ENCODE data around the gene SLC7A9. TPM values are rescaled to one million over a fixed set of nuclear protein-coding genes. Genes with fewer than 3 reads are reported as not detected.

Gene SLC7A9
- total RNA-seq, 6 donors from 2014 or later = 0.26 to 1.2 (median 0.44) TPM; not detected in 2

GRCh38 chr19:32874605-32875004 lies 5.0 kb upstream of the SLC7A9 start:
- H3K36me3 ChIP-seq = peaks cover 0 to 19% (median 9%) of the 10 kb centered on the region in 4 donors
- no peak overlapping the region for H3K27ac ChIP-seq
- no peak for ATAC-seq (ENCODE audit: low FRiP score in 2 of 2)
- DNase-seq = no peak
- H3K9me3 ChIP-seq = no peaks in the 10 kb centered on the region
- 80 to 98% methylated on average over 6 to 9 of the region's 9 CpGs for WGBS, 2 donors
- H3K27me3 ChIP-seq = no peaks in the 10 kb centered on the region
- H3K4me1 ChIP-seq = no peaks in the 10 kb centered on the region
- no peak overlapping the region for H3K4me3 ChIP-seq
- TF ChIP-seq EP300 (IDR thresholded peaks at IDR 0.05) (no peak), CTCF (IDR thresholded peaks at IDR 0.05) (no peak), POLR2AphosphoS5 (IDR thresholded peaks at IDR 0.05) (no peak), POLR2A (IDR thresholded peaks at IDR 0.05) (no peak)

GRCh38 chr19:32873247-32873959 lies 3.8 kb upstream of the SLC7A9 start:
- no peaks in the 10 kb centered on the region for H3K27me3 ChIP-seq
- 86 to 91% methylated on average over 18 of the region's 18 CpGs for WGBS, 2 donors

GRCh38 chr19:32872391-32872790 lies 2.8 kb upstream of the SLC7A9 start:
- Histone ChIP-seq H3K4me3 (no peak overlapping the region), H3K27me3 (no peaks in the 10 kb centered on the region), H3K9me3 (no peaks in the 10 kb centered on the region), H3K4me1 (no peaks in the 10 kb centered on the region), H3K27ac (no peak overlapping the region), H3K36me3 (peaks cover 0 to 2% (median 0%) of the 10 kb centered on the region in 4 donors)
- no peak for ATAC-seq (ENCODE audit: low FRiP score in 2 of 2)
- no peak for TF ChIP-seq POLR2AphosphoS5 (IDR thresholded peaks at IDR 0.05)
- TF ChIP-seq CTCF (IDR thresholded peaks at IDR 0.05) = no peak
- no peak for TF ChIP-seq EP300 (IDR thresholded peaks at IDR 0.05)
- TF ChIP-seq POLR2A (IDR thresholded peaks at IDR 0.05) = no peak
- 95 to 98% methylated on average over 3 of the region's 3 CpGs for WGBS, 2 donors
- no peak for DNase-seq

More at GRCh38 chr19:32873247-32873959, 3.8 kb upstream of the SLC7A9 start:
- DNase-seq (no peak), ATAC-seq (ENCODE audit: low FRiP score in 2 of 2) (no peak)
- Histone ChIP-seq H3K36me3 (peaks cover 0 to 8% (median 3%) of the 10 kb centered on the region in 4 donors), H3K9me3 (no peaks in the 10 kb centered on the region), H3K4me3 (no peak overlapping the region), H3K27ac (no peak overlapping the region), H3K4me1 (no peaks in the 10 kb centered on the region)
- TF ChIP-seq EP300 (IDR thresholded peaks at IDR 0.05) (no peak), CTCF (IDR thresholded peaks at IDR 0.05) (no peak), POLR2AphosphoS5 (IDR thresholded peaks at IDR 0.05) (no peak), POLR2A (IDR thresholded peaks at IDR 0.05) (no peak)

- ATAC-seq (ENCODE audit: low FRiP score in 2 of 2) = no peak
- H3K9me3 ChIP-seq = no peaks in the 10 kb centered on the region
- H3K4me1 ChIP-seq = no peaks in the 10 kb centered on the region
- H3K27me3 ChIP-seq = no peaks in the 10 kb centered on the region
- WGBS, 2 donors = 74 to 78% methylated on average over 4 to 11 of the region's 12 CpGs
- peak in 1 of 2 donors; percentile 68 for DNase-seq
- no peak overlapping the region for H3K4me3 ChIP-seq
- no peak overlapping the region for H3K27ac ChIP-seq
- TF ChIP-seq POLR2AphosphoS5 (IDR thresholded peaks at IDR 0.05) = no peak
- no peak for TF ChIP-seq CTCF (IDR thresholded peaks at IDR 0.05)
- TF ChIP-seq EP300 (IDR thresholded peaks at IDR 0.05) = no peak
- TF ChIP-seq POLR2A (IDR thresholded peaks at IDR 0.05) = no peak
- no peaks in the 10 kb centered on the region for H3K36me3 ChIP-seq
These were observed 1.4 kb upstream of the SLC7A9 start for GRCh38 chr19:32870981-32871451.
